Cardiac muscle cell (in vitro differentiated cells and primary cell): ENCODE measurements around the gene MKRN1. TPM values are rescaled to one million over a fixed set of nuclear protein-coding genes. Genes with fewer than 3 reads are reported as not detected.

Experiments used
- DNase-seq, 2 donors: peaks; one replicate each; pipeline versions ENCODE4 v3.0.0 to v3.0.0-alpha.2; 2010 to 2017; ENCODE audit warnings: low read depth in 1 of 2, low spot score in 1 of 2
- H3K27ac ChIP-seq: fragments of 200-600 bp; sonication (generic); 2 replicates; pipeline ENCODE4 v1.5.1; 2016
- H3K27me3 ChIP-seq: fragments of 200-600 bp; sonication (generic); 2 replicates; pipeline ENCODE4 v1.6.0; 2016; ENCODE audit warnings: control low read depth
- H3K36me3 ChIP-seq: fragments of 200-600 bp; sonication (generic); 2 replicates; pipeline ENCODE4 v1.5.1; 2016; ENCODE audit warnings: control low read depth
- H3K4me1 ChIP-seq: fragments of 200-600 bp; sonication (generic); 2 replicates; pipeline ENCODE4 v1.8.1; 2017; ENCODE audit warnings: low read depth, mild to moderate bottlenecking, mixed run types
- H3K4me3 ChIP-seq: fragments of 200-600 bp; sonication (generic); 2 replicates; pipeline ENCODE4 v1.5.1; 2016; ENCODE audit warnings: mild to moderate bottlenecking
- H3K9me3 ChIP-seq: fragments of 200-600 bp; sonication (generic); 2 replicates; pipeline ENCODE4 v1.5.1; 2017; ENCODE audit warnings: low read depth, mild to moderate bottlenecking, control low read depth
- CTCF ChIP-seq: IDR thresholded peaks from 2 replicates; pipeline ENCODE4 v1.5.1; 2012; ENCODE audit warnings: low read depth, mild to moderate bottlenecking, low read length
- polyA plus RNA-seq: library from polyadenylated mRNA; unstranded; fragments of >200 nt; fragmentation: Nextera tagmentation; extraction: Ambion mirVana; gene quantifications from 2 replicates; pipeline ENCODE4 v1.2.1, GENCODE V29; 2016
- total RNA-seq: library from RNA; depleted of rRNA; stranded (reverse); fragments of >200 nt; gene quantifications from 2 replicates; pipeline ENCODE4 v1.2.3, GENCODE V29; 2016

Gene MKRN1
- total and polyA plus RNA-seq, 2 experiments from 2014 or later, result 156 to 247 TPM

GRCh38 chr7:140440593-140440992 is 38.7 kb downstream of the MKRN1 start:
- no peaks in the 10 kb centered on the region for H3K9me3 ChIP-seq
- no peaks in the 10 kb centered on the region for H3K4me1 ChIP-seq
- no peak for DNase-seq
- no peaks in the 10 kb centered on the region for H3K27me3 ChIP-seq
- H3K4me3 ChIP-seq, result no peak overlapping the region
- no peak overlapping the region for H3K27ac ChIP-seq
- no peaks in the 10 kb centered on the region for H3K36me3 ChIP-seq
- TF ChIP-seq CTCF, result no peak

- no peaks in the 10 kb centered on the region for H3K27me3 ChIP-seq
- DNase-seq, result no peak
- TF ChIP-seq CTCF, result no peak
- no peaks in the 10 kb centered on the region for H3K4me1 ChIP-seq
- no peak overlapping the region for H3K27ac ChIP-seq
- H3K36me3 ChIP-seq, result no peaks in the 10 kb centered on the region
- no peak overlapping the region for H3K4me3 ChIP-seq
- H3K9me3 ChIP-seq, result no peaks in the 10 kb centered on the region
Measured at GRCh38 chr7:140439359-140439758, 39.9 kb downstream of the MKRN1 start.

GRCh38 chr7:140435252-140435895 is 43.9 kb downstream of the MKRN1 start:
- no peaks in the 10 kb centered on the region for H3K36me3 ChIP-seq
- H3K27ac ChIP-seq, result no peak overlapping the region
- no peak for TF ChIP-seq CTCF
- no peaks in the 10 kb centered on the region for H3K4me1 ChIP-seq
- H3K27me3 ChIP-seq, result no peaks in the 10 kb centered on the region
- peak in 1 of 2 donors; percentile 38 for DNase-seq
- H3K9me3 ChIP-seq, result no peaks in the 10 kb centered on the region
- H3K4me3 ChIP-seq, result no peak overlapping the region

GRCh38 chr7:140433396-140433795 is 45.9 kb downstream of the MKRN1 start:
- TF ChIP-seq CTCF, result no peak
- Histone ChIP-seq H3K27ac (no peak overlapping the region), H3K36me3 (no peaks in the 10 kb centered on the region), H3K4me1 (no peaks in the 10 kb centered on the region), H3K9me3 (no peaks in the 10 kb centered on the region), H3K4me3 (no peak overlapping the region), H3K27me3 (no peaks in the 10 kb centered on the region)
- no peak for DNase-seq

- no peaks in the 10 kb centered on the region for H3K4me1 ChIP-seq
- no peak for DNase-seq
- no peaks in the 10 kb centered on the region for H3K36me3 ChIP-seq
- no peak for TF ChIP-seq CTCF
- H3K27ac ChIP-seq, result no peak overlapping the region
- H3K27me3 ChIP-seq, result no peaks in the 10 kb centered on the region
- no peaks in the 10 kb centered on the region for H3K9me3 ChIP-seq
- H3K4me3 ChIP-seq, result no peak overlapping the region
Measured at GRCh38 chr7:140426130-140426529, 53.2 kb downstream of the MKRN1 start.
